GM10248 (cell line): ENCODE measurements around the gene UCKL1.
"Not testable (repeated sequence)": the region's sequence is repeated elsewhere in the genome, so short reads cannot be mapped to it uniquely, and the experiment has no call there.

Experiments
- CTCF ChIA-PET: fragments of 300-600 bp; sonication (Branson Sonifier 250); formaldehyde crosslinking; extraction: SDS; loops from one replicate; lab custom pipeline; 2021; ENCODE audit warnings: antibody characterized with exemption; lab: Yijun Ruan, JAX
- POLR2A ChIA-PET: fragments of 350-650 bp; sonication (Branson Sonifier 250); formaldehyde crosslinking; extraction: SDS; loops from one replicate; lab custom pipeline; 2020; ENCODE audit warnings: antibody characterized with exemption; lab: Yijun Ruan, JAX
- DNase-seq: peaks from one replicate; pipeline ENCODE4 v3.0.0; 2012; ENCODE audit errors: extremely low spot score
- CTCF ChIP-seq: IDR thresholded peaks from 2 replicates; pipeline ENCODE4 v1.5.1; 2012; ENCODE audit warnings: mild to moderate bottlenecking, low read depth; ENCODE audit errors: extremely low read depth, missing control alignments, control extremely low read depth

Gene UCKL1

GRCh38 chr20:63964412-63964811 is 8.2 kb upstream of the UCKL1 start:
- CTCF ChIA-PET, result interaction anchor here (1.9 kb wide), 1 partner anchor 10 kb away, joined by 8 read pairs; no protein-coding TSS in a partner anchor
- POLR2A ChIA-PET, result no interaction called here
- TF ChIP-seq CTCF, result no peak
- no peak for DNase-seq

GRCh38 chr20:63963784-63964301 is 7.6 kb upstream of the UCKL1 start:
- ChIA-PET POLR2A (no interaction called here), CTCF (interaction anchor here (0.6 to 1.9 kb wide), 2 partner anchors 10 to 75 kb away, joined by 3 to 8 read pairs; no protein-coding TSS in a partner anchor)
- no peak for TF ChIP-seq CTCF
- no peak for DNase-seq

- ChIA-PET POLR2A (no interaction called here), CTCF (interaction anchor here (0.6 to 1.9 kb wide), 2 partner anchors 11 to 75 kb away, joined by 3 to 8 read pairs; no protein-coding TSS in a partner anchor)
- no peak for TF ChIP-seq CTCF
- no peak for DNase-seq
These were observed 7.1 kb upstream of the UCKL1 start for GRCh38 chr20:63963348-63963741.

GRCh38 chr20:63962426-63963347 is 6.5 kb upstream of the UCKL1 start:
- DNase-seq, result no peak
- ChIA-PET POLR2A (no interaction called here), CTCF (interaction anchor here (0.9 to 1.9 kb wide), 2 partner anchors 11 to 13 kb away, joined by 3 to 8 read pairs; no protein-coding TSS in a partner anchor)
- TF ChIP-seq CTCF, result no peak

- no peak for DNase-seq
- ChIA-PET POLR2A (interaction anchor here (0.6 kb wide), 1 partner anchor 668 kb away, joined by 3 read pairs; no protein-coding TSS in a partner anchor), CTCF (interaction anchor here (0.9 to 1.4 kb wide), 3 partner anchors 14 to 425 kb away, joined by 3 to 4 read pairs (median 3); partner anchors contain the start of gene PTK6)
- TF ChIP-seq CTCF, result no peak
These were observed 5.6 kb upstream of the UCKL1 start for GRCh38 chr20:63961664-63962425.

GRCh38 chr20:63960654-63961621 is 4.7 kb upstream of the UCKL1 start:
- DNase-seq, result not testable (repeated sequence)
- POLR2A ChIA-PET, result interaction anchor here (0.6 kb wide), 1 partner anchor 667 kb away, joined by 3 read pairs; no protein-coding TSS in a partner anchor
- CTCF ChIA-PET, result interaction anchor here (0.9 to 1.4 kb wide), 2 partner anchors 78 to 424 kb away, joined by 3 to 4 read pairs; partner anchors contain the start of gene PTK6
